Measurements from ENCODE around the gene FBXW12.

DNA sequence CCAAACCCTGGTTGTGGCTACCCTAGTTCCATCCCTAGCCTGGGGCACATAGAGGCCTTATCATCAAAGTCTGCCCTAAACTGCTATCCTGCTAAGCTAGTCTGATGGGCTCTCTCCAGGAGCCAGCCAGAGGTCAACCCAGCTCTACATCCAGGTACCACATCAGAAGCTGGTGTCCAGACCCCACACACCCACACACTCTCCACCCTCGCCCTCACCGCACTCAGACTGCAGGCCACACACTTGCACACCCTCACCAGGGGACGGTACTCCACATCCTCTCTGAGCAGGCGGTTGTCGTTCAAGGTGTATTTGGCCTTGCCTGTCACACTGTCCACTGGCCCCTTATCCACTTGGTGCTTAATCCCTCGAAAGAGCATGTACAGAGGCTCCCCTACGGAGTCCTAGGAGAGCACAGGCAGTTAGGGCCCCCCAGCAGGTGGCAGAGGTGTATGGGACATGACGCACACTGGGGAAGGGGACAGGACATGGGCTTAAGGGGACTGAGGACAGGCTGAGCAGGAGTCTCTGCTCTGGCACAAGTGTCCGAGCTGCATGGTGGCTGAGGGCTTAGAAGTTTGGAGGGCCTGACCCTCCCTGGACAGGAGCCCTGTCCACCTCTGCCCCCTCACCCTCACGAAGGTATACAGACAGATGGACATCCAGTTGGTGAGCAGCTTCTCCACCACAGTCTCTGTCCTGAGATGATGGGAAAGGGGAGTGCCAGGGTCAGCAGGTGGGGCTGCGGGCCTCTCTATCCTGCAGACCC, 39.8 kb downstream of the FBXW12 start:
- TF ChIP-seq CHD1 (IDR thresholded peaks at IDR 0.05; ENCODE audit: low read depth, low read length): no peak
- TF ChIP-seq SUZ12 (IDR thresholded peaks at IDR 0.05; ENCODE audit: low read length): no peak
- TF ChIP-seq, protein P1, sequence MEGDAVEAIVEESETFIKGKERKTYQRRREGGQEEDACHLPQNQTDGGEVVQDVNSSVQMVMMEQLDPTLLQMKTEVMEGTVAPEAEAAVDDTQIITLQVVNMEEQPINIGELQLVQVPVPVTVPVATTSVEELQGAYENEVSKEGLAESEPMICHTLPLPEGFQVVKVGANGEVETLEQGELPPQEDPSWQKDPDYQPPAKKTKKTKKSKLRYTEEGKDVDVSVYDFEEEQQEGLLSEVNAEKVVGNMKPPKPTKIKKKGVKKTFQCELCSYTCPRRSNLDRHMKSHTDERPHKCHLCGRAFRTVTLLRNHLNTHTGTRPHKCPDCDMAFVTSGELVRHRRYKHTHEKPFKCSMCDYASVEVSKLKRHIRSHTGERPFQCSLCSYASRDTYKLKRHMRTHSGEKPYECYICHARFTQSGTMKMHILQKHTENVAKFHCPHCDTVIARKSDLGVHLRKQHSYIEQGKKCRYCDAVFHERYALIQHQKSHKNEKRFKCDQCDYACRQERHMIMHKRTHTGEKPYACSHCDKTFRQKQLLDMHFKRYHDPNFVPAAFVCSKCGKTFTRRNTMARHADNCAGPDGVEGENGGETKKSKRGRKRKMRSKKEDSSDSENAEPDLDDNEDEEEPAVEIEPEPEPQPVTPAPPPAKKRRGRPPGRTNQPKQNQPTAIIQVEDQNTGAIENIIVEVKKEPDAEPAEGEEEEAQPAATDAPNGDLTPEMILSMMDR (IDR thresholded peaks at IDR 0.05; ENCODE audit: control extremely low read depth in 1 of 3, insufficient read depth in 1 of 3, low read depth in 1 of 3, low read length in 3 of 3): no peak
- no peak for TF ChIP-seq POLR2A (IDR thresholded peaks at IDR 0.05; ENCODE audit: control extremely low read depth in 1 of 2, low read depth in 2 of 2, low read length in 2 of 2)
- no peak for TF ChIP-seq NRF1 (IDR thresholded peaks at IDR 0.05; ENCODE audit: low read depth, low read length)
- TF ChIP-seq, protein P2, sequence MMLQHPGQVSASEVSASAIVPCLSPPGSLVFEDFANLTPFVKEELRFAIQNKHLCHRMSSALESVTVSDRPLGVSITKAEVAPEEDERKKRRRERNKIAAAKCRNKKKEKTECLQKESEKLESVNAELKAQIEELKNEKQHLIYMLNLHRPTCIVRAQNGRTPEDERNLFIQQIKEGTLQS (IDR thresholded peaks at IDR 0.05; ENCODE audit: insufficient read depth, low read depth, low read length): no peak
- TF ChIP-seq POLR2AphosphoS5 (IDR thresholded peaks at IDR 0.05; ENCODE audit: low read depth, low read length): no peak
- no peak for TF ChIP-seq GABPA (IDR thresholded peaks at IDR 0.05; ENCODE audit: borderline replicate concordance, insufficient read depth, low read length)
- no peak for TF ChIP-seq EGR1 (IDR thresholded peaks at IDR 0.05; ENCODE audit: borderline replicate concordance, low read depth, low read length)
- no peak for TF ChIP-seq EP300 (IDR thresholded peaks at IDR 0.05; ENCODE audit: borderline replicate concordance in 1 of 2, low read depth in 2 of 2, low read length in 2 of 2)

All from H1 (cell line).